Stimulated activated CD8-positive, alpha-beta memory T cell treated with anti-CD3 and anti-CD28 coated beads, Interleukin-12 subunit alpha, Interleukin-12 subunit beta, amount 100 ng/mL, for 24 hours (primary cell): Measurements from ENCODE around the gene LSM12.

Experiments
- DNase-seq: peaks from one replicate; pipeline ENCODE4 v3.0.0-alpha.2; 2020; ENCODE audit errors: extremely low read depth

LSM12 gene

GRCh38 chr17:44095647-44096496 lies 29.4 kb upstream of the LSM12 start:
- no peak for DNase-seq

- DNase-seq = no peak
These were observed 28.8 kb upstream of the LSM12 start for GRCh38 chr17:44095388-44095646.

- no peak for DNase-seq
These were observed 28.4 kb upstream of the LSM12 start for GRCh38 chr17:44094701-44095387.

- DNase-seq = no peak
These were observed 26.9 kb upstream of the LSM12 start for GRCh38 chr17:44093231-44093900.

GRCh38 chr17:44092051-44092450 lies 25.6 kb upstream of the LSM12 start:
- no peak for DNase-seq

- no peak for DNase-seq
These were observed 24.9 kb upstream of the LSM12 start for GRCh38 chr17:44091200-44091997.

GRCh38 chr17:44088254-44088653 lies 21.8 kb upstream of the LSM12 start:
- no peak for DNase-seq

- DNase-seq = no peak
These were observed 20.8 kb upstream of the LSM12 start for GRCh38 chr17:44087319-44087718.

GRCh38 chr17:44086364-44087311 lies 20.2 kb upstream of the LSM12 start:
- DNase-seq = no peak

GRCh38 chr17:44085908-44086307 lies 19.4 kb upstream of the LSM12 start:
- no peak for DNase-seq

GRCh38 chr17:44084921-44085320 lies 18.4 kb upstream of the LSM12 start:
- no peak for DNase-seq

GRCh38 chr17:44084131-44084538 lies 17.7 kb upstream of the LSM12 start:
- DNase-seq = no peak

- no peak for DNase-seq
These were observed 16.9 kb upstream of the LSM12 start for GRCh38 chr17:44083250-44083849.

- DNase-seq = no peak
These were observed 15.9 kb upstream of the LSM12 start for GRCh38 chr17:44082256-44082927.

GRCh38 chr17:44081681-44082080 lies 15.2 kb upstream of the LSM12 start:
- DNase-seq = no peak

GRCh38 chr17:44079877-44080821 lies 13.7 kb upstream of the LSM12 start:
- DNase-seq = no peak

- no peak for DNase-seq
These were observed 11.9 kb upstream of the LSM12 start for GRCh38 chr17:44078412-44078811.

GRCh38 chr17:44077595-44077909 lies 11.1 kb upstream of the LSM12 start:
- no peak for DNase-seq
